Measurements from ENCODE around the gene TMEM245. TPM values are rescaled to one million over a fixed set of nuclear protein-coding genes. Genes with fewer than 3 reads are reported as not detected.
A peak's percentile ranks its signal among the peaks of the same experiment; 100 is the strongest.

Gene TMEM245
- total RNA-seq, 2 experiments from 2014 or later = 22.0 to 36.1 TPM

- H3K9me3 ChIP-seq (ENCODE audit: low read length) = no peaks in the 10 kb centered on the region
- BruUV-seq (replicated peaks) = no TSS peak
- no peak for TF ChIP-seq EZH2phosphoT487 (IDR thresholded peaks at IDR 0.05; ENCODE audit: borderline replicate concordance, low read depth, low read length)
- TF ChIP-seq CTCF (conservative IDR thresholded peaks at IDR 0.05; ENCODE audit: low read length) = no peak
- H3K36me3 ChIP-seq (ENCODE audit: insufficient read depth, low read length) = peaks cover 37% of the 10 kb centered on the region
- H3K79me2 ChIP-seq (ENCODE audit: insufficient read depth, low read depth, low read length) = no peaks in the 10 kb centered on the region
- H4K20me1 ChIP-seq (ENCODE audit: insufficient read depth, low read length) = no peaks in the 10 kb centered on the region
- intact Hi-C loops (cut with micrococcal nuclease; ENCODE audit: unreplicated experiment) = no loop called here
- H3K4me2 ChIP-seq (ENCODE audit: low read length) = no peak overlapping the region
- no peaks in the 10 kb centered on the region for H3K9me2 ChIP-seq (ENCODE audit: insufficient read depth, low read length)
- no peak overlapping the region for H3K27ac ChIP-seq (ENCODE audit: low read depth, low read length, poor library complexity, severe bottlenecking)
- POLR2A ChIA-PET = interaction anchor here (1.0 to 1.3 kb wide), 2 partner anchors 11 to 24 kb away, joined by 3 to 4 read pairs; no protein-coding TSS in a partner anchor
- H3K4me3 ChIP-seq (ENCODE audit: low read depth, low read length, poor library complexity, severe bottlenecking) = no peak overlapping the region
- H3K4me1 ChIP-seq (ENCODE audit: insufficient read depth, low read length, poor library complexity, severe bottlenecking) = no peaks in the 10 kb centered on the region
- CTCF ChIA-PET (ENCODE audit: unreplicated experiment) = no interaction called here
- no peak overlapping the region for H2AFZ ChIP-seq (ENCODE audit: low read length)
- no peak for DNase-seq (ENCODE audit: low spot score)
Measured at GRCh38 chr9:108967916-108968315, 151.8 kb downstream of the TMEM245 start.

Small RNA genes within 50 kb of the gene (microRNA-seq; reads per million reads assigned to microRNA genes)
- gene MIR32 (ENCODE audit: borderline replicate concordance) = 2,877 reads per million, percentile 89 among the genes with 10 or more reads in this experiment

Small RNA genes within 50 kb of the gene (small RNA-seq; reads per million reads assigned to genes)
- gene MIR32 (not detected), gene RF00019 (not detected)

Other genes starting within 250 kb of the TMEM245 start
- 32.5 and 42.0 TPM in 2 replicates for gene ELP1, start 185.8 kb downstream of the TMEM245 start, total RNA-seq (2014; rRNA removed; shearing (Covaris generic))
- gene ELP1, start 185.8 kb downstream of the TMEM245 start, total RNA-seq (2022) = 32.6 and 33.3 TPM in 2 replicates
- gene ABITRAM, start 185.5 kb downstream of the TMEM245 start, total RNA-seq (2014; rRNA removed; shearing (Covaris generic)) = 7.0 and 7.5 TPM in 2 replicates
- 13.6 and 14.6 TPM in 2 replicates for gene ABITRAM, start 185.5 kb downstream of the TMEM245 start, total RNA-seq (2022)
- gene CTNNAL1, start 106.4 kb downstream of the TMEM245 start, total RNA-seq (2014; rRNA removed; shearing (Covaris generic)) = 31.2 and 32.0 TPM in 2 replicates
- 35.3 and 38.5 TPM in 2 replicates for gene CTNNAL1, start 106.4 kb downstream of the TMEM245 start, total RNA-seq (2022)
- not detected in 2 replicates for gene FRRS1L, start 47.3 kb upstream of the TMEM245 start, total RNA-seq (2014; rRNA removed; shearing (Covaris generic))
- not detected in 2 replicates for gene FRRS1L, start 47.3 kb upstream of the TMEM245 start, total RNA-seq (2022)
- 0.49 TPM in 1 of 2 replicates, not detected in the other for gene EPB41L4B, start 201.1 kb upstream of the TMEM245 start, total RNA-seq (2014; rRNA removed; shearing (Covaris generic))
- 0.11 and 0.29 TPM in 2 replicates for gene EPB41L4B, start 201.1 kb upstream of the TMEM245 start, total RNA-seq (2022)

Measured in OCI-LY7 (cell line).